Measurements from ENCODE around the gene EFCAB6. TPM values are rescaled to one million over a fixed set of nuclear protein-coding genes. Genes with fewer than 3 reads are reported as not detected.

EFCAB6 gene
- total RNA-seq, 1 donor from 2014 or later: 8.4 TPM

GRCh38 chr22:43639228-43639948 is 172.7 kb downstream of the EFCAB6 start:
- DNase-seq (ENCODE audit: low read depth): no peak

- DNase-seq (ENCODE audit: low read depth): no peak
Measured at GRCh38 chr22:43637275-43638260, 174.5 kb downstream of the EFCAB6 start.

GRCh38 chr22:43636086-43636485 is 176.0 kb downstream of the EFCAB6 start:
- no peak for DNase-seq (ENCODE audit: low read depth)

DNA sequence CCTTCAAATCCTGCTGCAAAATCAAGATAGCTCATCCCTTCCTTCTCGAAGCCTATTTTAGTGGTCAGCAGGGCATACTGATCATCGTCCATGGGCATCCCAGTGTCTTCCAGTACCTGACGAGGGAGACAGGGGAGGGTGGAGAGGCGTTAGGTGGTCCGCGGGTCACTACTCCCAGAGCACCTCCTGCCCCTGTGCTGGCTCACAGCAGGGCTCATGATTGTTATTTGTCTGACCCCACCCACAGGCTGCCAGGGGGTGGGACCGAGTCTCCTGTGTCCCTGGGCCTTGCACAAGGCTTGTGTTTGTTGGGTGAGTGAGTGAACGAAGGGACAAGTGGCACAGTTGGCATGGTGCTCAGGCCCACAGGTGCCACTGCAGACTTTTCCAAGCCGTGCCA is 177.0 kb downstream of the EFCAB6 start:
- no peak for DNase-seq (ENCODE audit: low read depth)

GRCh38 chr22:43634316-43634715 is 177.8 kb downstream of the EFCAB6 start:
- no peak for DNase-seq (ENCODE audit: low read depth)

GRCh38 chr22:43633631-43634285 is 178.3 kb downstream of the EFCAB6 start:
- DNase-seq (ENCODE audit: low read depth): no peak

DNA sequence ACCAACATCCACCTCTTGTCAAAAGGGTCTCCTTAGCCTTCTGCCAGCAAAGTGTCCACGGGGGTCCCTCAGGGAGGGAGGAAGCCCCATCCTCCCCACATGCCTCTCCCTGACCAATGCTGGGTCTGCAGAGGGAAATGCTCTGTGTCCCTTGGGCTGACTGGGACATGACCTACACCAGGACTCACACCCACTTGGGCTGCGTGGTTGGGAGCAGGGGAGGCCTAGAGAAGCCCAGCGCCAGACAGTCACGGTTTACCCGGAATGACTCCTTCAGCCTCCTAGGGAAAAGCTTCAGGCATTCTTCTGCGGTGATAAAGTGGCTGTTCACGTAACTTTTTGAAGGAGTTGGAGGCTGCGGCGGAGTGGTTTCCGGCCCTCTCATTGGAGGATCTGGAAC is 180.3 kb downstream of the EFCAB6 start:
- DNase-seq (ENCODE audit: low read depth): no peak

DNA sequence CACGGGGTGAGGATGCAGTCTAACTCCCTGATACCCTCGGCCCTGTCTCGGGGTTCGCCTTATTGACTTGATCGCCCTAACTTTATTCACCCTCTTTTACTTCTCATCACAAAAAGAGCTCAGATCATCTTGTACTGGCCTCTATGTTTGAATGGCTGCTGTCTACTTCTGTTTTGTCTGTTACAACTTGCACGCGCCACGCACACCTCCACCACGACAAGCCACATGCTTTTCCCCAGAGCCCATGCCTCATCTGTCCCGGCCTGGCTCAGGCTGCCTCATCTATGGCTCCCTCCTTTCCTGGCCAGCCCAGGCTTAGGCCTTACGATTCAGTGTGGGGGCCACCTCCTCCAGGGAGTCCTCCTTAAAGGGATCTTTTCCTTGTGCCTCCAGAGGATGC is 180.9 kb downstream of the EFCAB6 start:
- no peak for DNase-seq (ENCODE audit: low read depth)

GRCh38 chr22:43630451-43630850 is 181.7 kb downstream of the EFCAB6 start:
- no peak for DNase-seq (ENCODE audit: low read depth)

- DNase-seq (ENCODE audit: low read depth): no peak
Measured at GRCh38 chr22:43628250-43628649, 183.9 kb downstream of the EFCAB6 start.

DNA sequence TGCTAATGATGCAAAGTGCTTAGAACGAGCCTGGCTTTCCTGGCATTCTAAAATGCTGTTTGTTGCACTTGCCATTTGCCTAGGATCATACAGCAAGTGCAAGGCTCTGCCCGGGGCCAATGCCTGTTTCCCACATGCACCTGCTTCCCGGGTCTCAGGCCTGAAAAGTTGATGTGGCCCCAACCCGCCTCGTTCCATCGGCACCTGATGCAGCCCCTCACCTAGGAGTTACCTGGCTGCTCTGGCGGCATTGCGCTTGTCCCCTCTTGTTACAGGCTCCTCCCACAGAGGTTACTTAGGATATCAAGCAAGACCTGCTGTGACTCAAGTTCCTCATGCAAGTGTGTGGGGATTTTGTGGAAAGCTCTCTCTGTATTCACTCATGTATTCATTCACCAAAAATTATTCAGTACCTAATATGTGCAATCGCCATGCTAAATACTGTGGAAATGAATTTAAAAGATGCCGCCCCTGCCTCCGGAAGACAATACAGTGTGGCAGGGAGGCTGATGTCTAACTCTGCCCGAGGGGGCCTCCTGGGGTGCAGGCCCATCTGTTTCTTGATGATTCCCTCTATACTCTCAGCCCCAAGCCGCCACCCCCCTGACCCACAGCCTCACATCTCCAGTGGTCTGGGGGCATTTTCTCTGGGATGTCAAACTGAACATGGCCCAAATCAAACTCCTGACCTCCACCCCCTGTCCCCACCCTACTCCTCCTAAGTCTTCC is 184.5 kb downstream of the EFCAB6 start:
- DNase-seq (ENCODE audit: low read depth): no peak

DNA sequence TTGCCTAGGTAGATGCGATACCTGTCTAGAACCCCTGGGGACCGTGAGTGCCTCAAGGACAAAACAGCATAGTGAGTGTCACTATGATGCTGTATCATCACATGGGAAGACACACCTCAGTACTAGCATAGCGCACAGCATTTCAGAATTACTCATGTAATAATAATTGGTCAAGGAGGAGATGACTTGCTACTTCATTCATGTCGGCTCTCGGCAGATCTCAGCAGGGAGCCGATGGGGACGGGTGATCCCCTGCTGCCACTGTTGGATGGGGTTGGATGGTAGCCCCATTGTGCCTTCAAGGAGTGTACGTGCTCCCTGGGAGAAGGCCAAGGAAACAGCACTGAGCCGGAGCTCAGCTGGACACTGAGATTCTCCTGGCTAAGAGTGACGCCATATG is 186.9 kb downstream of the EFCAB6 start:
- DNase-seq (ENCODE audit: low read depth): no peak

- DNase-seq (ENCODE audit: low read depth): no peak
Measured at GRCh38 chr22:43624144-43624998, 187.7 kb downstream of the EFCAB6 start.

DNA sequence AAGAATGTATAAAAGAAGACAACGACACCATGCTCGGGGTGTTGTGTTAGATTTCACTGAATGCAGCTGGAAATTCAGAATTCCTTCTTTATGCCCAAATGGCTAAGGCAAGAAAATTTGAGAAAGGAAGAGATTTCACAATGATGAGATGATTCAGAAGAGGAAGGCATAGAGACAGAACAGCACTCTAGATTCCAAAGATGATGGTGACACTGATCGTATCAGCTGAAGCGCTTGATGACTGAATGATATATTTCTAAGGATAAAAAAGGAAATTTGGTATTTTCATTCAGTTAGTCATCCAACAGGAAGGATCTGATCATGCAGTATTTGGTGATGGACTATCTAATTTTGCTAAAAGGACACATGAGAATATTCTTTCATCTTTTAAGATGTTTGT is 189.2 kb downstream of the EFCAB6 start:
- no peak for DNase-seq (ENCODE audit: low read depth)

GRCh38 chr22:43620197-43620596 is 191.9 kb downstream of the EFCAB6 start:
- no peak for DNase-seq (ENCODE audit: low read depth)

- DNase-seq (ENCODE audit: low read depth): no peak
Measured at GRCh38 chr22:43618517-43618916, 193.6 kb downstream of the EFCAB6 start.

DNA sequence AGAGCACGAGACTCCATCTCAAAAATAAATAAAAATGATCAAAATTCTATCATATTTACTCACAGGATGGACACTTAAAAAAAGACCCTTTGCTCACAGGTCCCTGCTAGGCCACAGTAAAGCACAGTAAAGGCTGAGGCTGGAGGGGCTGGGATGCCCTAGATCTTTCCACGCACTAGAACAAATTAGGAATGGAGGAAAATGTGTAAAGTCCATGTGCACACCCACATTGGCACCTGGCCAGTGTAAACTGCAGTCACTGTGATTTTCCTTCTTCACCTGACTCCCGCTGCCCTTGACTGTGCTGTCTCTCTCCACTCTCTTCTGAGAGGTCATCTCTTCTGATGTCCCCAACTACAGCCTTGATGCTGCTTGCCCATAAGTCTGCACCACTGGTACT is 195.5 kb downstream of the EFCAB6 start:
- no peak for DNase-seq (ENCODE audit: low read depth)

- DNase-seq (ENCODE audit: low read depth): no peak
Measured at GRCh38 chr22:43600265-43600664, 211.8 kb downstream of the EFCAB6 start.

- DNase-seq (ENCODE audit: low read depth): no peak
Measured at GRCh38 chr22:43592476-43592875, 219.6 kb downstream of the EFCAB6 start.

- no peak for DNase-seq (ENCODE audit: low read depth)
Measured at GRCh38 chr22:43591380-43591779, 220.7 kb downstream of the EFCAB6 start.

GRCh38 chr22:43587574-43587973 is 224.5 kb downstream of the EFCAB6 start:
- peak; percentile 15 for DNase-seq (ENCODE audit: low read depth)

Data from renal cortical epithelial cell (primary cell).